B cell (primary cell): ENCODE results near the gene SLC20A1. TPM values are rescaled to one million over a fixed set of nuclear protein-coding genes. Genes with fewer than 3 reads are reported as not detected.

Experiments used
- ATAC-seq: fragments of 200-7000 bp; cut with Tn5 transposase; one replicate; pipeline ENCODE4 v1.10.0; 2021; ENCODE audit warnings: low read depth, mild to moderate bottlenecking, moderate number of reproducible peaks, moderate library complexity
- CTCF ChIA-PET: fragments of 350-600 bp; sonication (Branson Sonifier 250); formaldehyde crosslinking; loops from one replicate; lab custom pipeline; 2021; ENCODE audit warnings: antibody characterized with exemption, inconsistent platforms; lab: Charles Lee
- POLR2A ChIA-PET: fragments of 350-600 bp; sonication (Branson Sonifier 250); formaldehyde crosslinking; loops from one replicate; lab custom pipeline; 2021; ENCODE audit warnings: antibody characterized with exemption; lab: Charles Lee
- DNase-seq: peaks from one replicate; pipeline ENCODE4 v3.0.0; 2013
- H2AFZ ChIP-seq: 2 replicates; pipeline ENCODE4 v1.6.1; 2012; ENCODE audit warnings: mild to moderate bottlenecking, low read depth, low read length; ENCODE audit not compliant: insufficient read depth, poor library complexity, severe bottlenecking
- H3K27ac ChIP-seq, 2 donors: 1 replicate in 1 of 2; 2 replicates in 1 of 2; pipeline ENCODE4 v1.5.1; 2012 to 2013; ENCODE audit warnings: low read length in 2 of 2, mild to moderate bottlenecking in 2 of 2, moderate library complexity in 1 of 2
- H3K27me3 ChIP-seq, 4 experiments: fragments of 200-600 bp in 1 of 4; sonication (generic) in 1 of 4; replicated peaks in 1 of 4; 1 replicate in 2 of 4; 2 replicates in 2 of 4; pipeline versions ENCODE4 v1.6.1 to v1.7.0; 2013 to 2016; ENCODE audit warnings: low read length in 3 of 4, mild to moderate bottlenecking in 2 of 4, mixed read lengths in 1 of 4, moderate library complexity in 1 of 4; ENCODE audit not compliant: insufficient read depth in 4 of 4, control insufficient read depth in 3 of 4; ENCODE audit errors: control extremely low read depth in 1 of 4
- H3K36me3 ChIP-seq, 2 experiments: replicated peaks in 1 of 2; 1 replicate in 1 of 2; 2 replicates in 1 of 2; pipeline versions ENCODE4 v1.6.1 to v1.7.1; 2013; ENCODE audit warnings: low read length in 1 of 2; ENCODE audit not compliant: insufficient read depth in 2 of 2, control insufficient read depth in 1 of 2; ENCODE audit errors: control extremely low read depth in 1 of 2, extremely low read depth in 1 of 2
- H3K4me1 ChIP-seq, 2 donors: fragments of 200-600 bp in 1 of 2; sonication (generic) in 1 of 2; 1 replicate in 1 of 2; 2 replicates in 1 of 2; pipeline versions ENCODE4 v1.5.1 to v1.6.1; 2013 to 2017; ENCODE audit warnings: low read length in 2 of 2; ENCODE audit not compliant: control insufficient read depth in 2 of 2, insufficient read depth in 2 of 2
- H3K4me2 ChIP-seq: replicated peaks from 2 replicates; pipeline ENCODE3; 2012; ENCODE audit warnings: mild to moderate bottlenecking, low read depth, low read length; ENCODE audit not compliant: poor library complexity, severe bottlenecking
- H3K4me3 ChIP-seq, 5 experiments: fragments of 200-600 bp in 1 of 5; sonication (generic) in 1 of 5; 1 replicate in 3 of 5; 2 replicates in 2 of 5; pipeline versions ENCODE4 v1.5.1 to v1.7.0; 2011 to 2016; ENCODE audit warnings: low read length in 4 of 5, mild to moderate bottlenecking in 4 of 5, low read depth in 2 of 5, control low read depth in 1 of 5, moderate library complexity in 1 of 5; ENCODE audit not compliant: insufficient read depth in 1 of 5; ENCODE audit errors: control extremely low read depth in 1 of 5, extremely low read depth in 1 of 5
- H3K79me2 ChIP-seq: fragments of 200-600 bp; sonication (generic); one replicate; pipeline ENCODE4 v1.6.0; 2016; ENCODE audit warnings: low read length; ENCODE audit not compliant: control insufficient read depth, insufficient read depth
- H3K9ac ChIP-seq: fragments of 200-600 bp; sonication (generic); 2 replicates; pipeline ENCODE4 v1.6.1; 2017; ENCODE audit warnings: mild to moderate bottlenecking, low read length, moderate library complexity
- H3K9me3 ChIP-seq, 3 donors: one replicate each; pipeline versions ENCODE4 v1.6.1 to v1.7.1; 2013; ENCODE audit warnings: low read length in 2 of 3; ENCODE audit not compliant: control insufficient read depth in 2 of 3, insufficient read depth in 1 of 3; ENCODE audit errors: control extremely low read depth in 1 of 3
- H4K20me1 ChIP-seq: 2 replicates; pipeline ENCODE4 v1.6.0; 2012; ENCODE audit warnings: mild to moderate bottlenecking, low read length; ENCODE audit not compliant: insufficient read depth, control insufficient read depth, poor library complexity, severe bottlenecking
- H3K27ac Mint-ChIP-seq: one replicate; pipeline ENCODE4 v1.8.0; 2021; ENCODE audit warnings: mixed read lengths
- H3K27me3 Mint-ChIP-seq: one replicate; pipeline ENCODE4 v1.8.0; 2021; ENCODE audit warnings: mixed read lengths
- H3K4me1 Mint-ChIP-seq: one replicate; pipeline ENCODE4 v1.8.0; 2021; ENCODE audit warnings: mixed read lengths
- H3K4me3 Mint-ChIP-seq: one replicate; pipeline ENCODE4 v1.8.0; 2021; ENCODE audit warnings: mixed read lengths
- H3K9me3 Mint-ChIP-seq: one replicate; pipeline ENCODE4 v1.8.0; 2022; ENCODE audit warnings: mixed read lengths; ENCODE audit not compliant: insufficient read depth
- EZH2 ChIP-seq: IDR thresholded peaks from 2 replicates; pipeline ENCODE4 v1.6.1; 2012; ENCODE audit warnings: borderline replicate concordance, low read depth, mild to moderate bottlenecking, moderate library complexity, low read length; ENCODE audit not compliant: insufficient read depth, poor library complexity, severe bottlenecking
- WGBS: methylation state at CpG from one replicate; pipeline ENCODE4 v1.1.5; 2013; ENCODE audit warnings: missing lambda C conversion rate; ENCODE audit not compliant: insufficient coverage; 5-methylcytosine and 5-hydroxymethylcytosine counted together
- intact Hi-C: fragments of 100-400 bp; cut with micrococcal nuclease; formaldehyde crosslinking; loops from one replicate; pipeline ENCODE4 v1.10.0; 2022
- polyA plus RNA-seq: library from polyadenylated mRNA; depleted of rRNA; stranded (reverse); fragments of >200 nt; gene quantifications from 2 replicates; pipeline ENCODE4 v1.2.3, GENCODE V29; 2012
- total RNA-seq, 2 donors: library from RNA; stranded (reverse); fragments of 120-200 nt in 1 of 2; gene quantifications; 1 replicate in 1 of 2; 2 replicates in 1 of 2; pipeline versions ENCODE4 v1.2.3 to v1.2.4, GENCODE V29; 2013 to 2022
- TF ChIP-seq, protein P1 (sequence below): fragments of 200-600 bp; IDR thresholded peaks from one replicate; pipeline ENCODE4 v1.8.0; 2022; ENCODE audit warnings: antibody characterized with exemption, mild to moderate bottlenecking

The SLC20A1 gene
- total and polyA plus RNA-seq, 2 donors (not counting 1 experiment from before 2014, with no cell fraction given), result 16.1 to 54.9 TPM

DNA sequence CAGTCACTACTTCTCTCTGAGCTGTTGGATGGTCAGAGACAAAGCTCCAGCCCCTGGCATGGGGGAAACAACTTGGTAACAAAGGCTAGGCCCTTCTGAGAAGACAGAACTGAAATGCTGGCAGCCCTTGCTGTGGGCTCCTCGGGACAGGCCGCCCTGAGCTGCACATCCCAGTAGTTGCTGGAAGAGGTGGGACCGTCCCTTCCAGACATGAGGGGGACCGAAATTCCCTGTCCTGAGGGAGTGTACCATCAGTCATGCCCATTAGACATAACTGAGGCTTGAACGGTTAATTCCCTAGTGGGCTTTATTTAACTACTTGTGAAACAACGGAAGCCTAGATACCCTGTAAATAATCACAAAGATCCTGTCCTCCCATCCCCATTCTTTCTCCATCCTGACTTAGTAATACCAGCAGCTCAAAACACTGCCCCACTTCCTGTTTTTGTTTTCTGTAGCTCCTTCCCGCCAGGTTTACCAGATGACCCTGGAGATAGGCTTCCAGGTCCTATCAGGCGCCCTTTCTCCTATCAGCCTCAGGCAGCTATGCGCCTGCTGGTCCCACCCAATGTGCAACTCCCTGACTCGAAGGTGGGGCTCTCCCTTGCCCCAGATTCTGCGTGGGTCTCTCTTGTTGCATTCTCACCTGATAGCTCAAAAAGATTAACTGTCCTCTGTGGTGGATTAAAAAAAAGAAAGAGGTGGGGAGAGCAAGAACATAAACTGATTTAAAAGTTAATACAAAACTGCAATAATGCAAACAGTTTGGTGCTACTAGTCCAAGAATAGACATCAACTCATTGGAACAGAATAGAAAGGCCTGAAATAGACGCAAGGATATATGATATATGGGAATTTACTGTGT lies 38.0 kb downstream of the SLC20A1 start:
- intact Hi-C loops, result no loop called here

DNA sequence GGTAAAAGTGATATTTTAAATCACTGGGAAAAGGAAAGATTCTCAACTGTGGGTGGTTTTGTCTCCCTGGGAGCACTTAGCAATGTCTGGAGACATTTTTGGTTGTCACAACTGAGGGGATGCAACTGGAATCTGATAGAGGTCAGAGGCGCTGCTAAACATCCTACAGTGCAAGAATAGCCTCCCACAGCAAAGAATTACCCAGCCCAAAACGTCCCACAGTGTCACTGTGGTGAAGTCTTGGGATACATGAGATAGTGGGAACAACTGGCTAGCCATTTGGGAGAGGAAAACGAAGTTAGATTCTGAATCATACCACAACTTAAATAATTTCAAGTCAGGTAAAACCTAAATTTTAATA lies 38.7 kb downstream of the SLC20A1 start:
- Mint-ChIP-seq H3K4me3 (no peak overlapping the region), H3K9me3 (no peaks in the 10 kb centered on the region), H3K4me1 (peaks cover 13% of the 10 kb centered on the region), H3K27ac (no peak overlapping the region), H3K27me3 (no peaks in the 10 kb centered on the region)
- ChIA-PET CTCF (interaction anchor here (0.9 to 5.4 kb wide), 3 partner anchors 42 to 59 kb away, joined by 4 to 25 read pairs (median 22); no protein-coding TSS in a partner anchor), POLR2A (no interaction called here)
- WGBS, result no CpG with 5 or more reads among the region's 3 CpGs
- no peaks in the 10 kb centered on the region for H3K27me3 ChIP-seq
- no peaks in the 10 kb centered on the region for H3K9me3 ChIP-seq
- no peaks in the 10 kb centered on the region for H4K20me1 ChIP-seq
- no peak overlapping the region for H3K27ac ChIP-seq
- no peak overlapping the region for H3K4me2 ChIP-seq
- H3K4me3 ChIP-seq, result no peak overlapping the region
- intact Hi-C loops, result no loop called here
- H3K9ac ChIP-seq, result no peak overlapping the region
- no peaks in the 10 kb centered on the region for H3K79me2 ChIP-seq
- DNase-seq, result no peak
- no peaks in the 10 kb centered on the region for H3K36me3 ChIP-seq
- H3K4me1 ChIP-seq, result peaks cover 5 to 17% of the 10 kb centered on the region in 2 donors
- no peak overlapping the region for H2AFZ ChIP-seq
- ATAC-seq, result no peak
- TF ChIP-seq EZH2, result no peak
- TF ChIP-seq, protein P1, sequence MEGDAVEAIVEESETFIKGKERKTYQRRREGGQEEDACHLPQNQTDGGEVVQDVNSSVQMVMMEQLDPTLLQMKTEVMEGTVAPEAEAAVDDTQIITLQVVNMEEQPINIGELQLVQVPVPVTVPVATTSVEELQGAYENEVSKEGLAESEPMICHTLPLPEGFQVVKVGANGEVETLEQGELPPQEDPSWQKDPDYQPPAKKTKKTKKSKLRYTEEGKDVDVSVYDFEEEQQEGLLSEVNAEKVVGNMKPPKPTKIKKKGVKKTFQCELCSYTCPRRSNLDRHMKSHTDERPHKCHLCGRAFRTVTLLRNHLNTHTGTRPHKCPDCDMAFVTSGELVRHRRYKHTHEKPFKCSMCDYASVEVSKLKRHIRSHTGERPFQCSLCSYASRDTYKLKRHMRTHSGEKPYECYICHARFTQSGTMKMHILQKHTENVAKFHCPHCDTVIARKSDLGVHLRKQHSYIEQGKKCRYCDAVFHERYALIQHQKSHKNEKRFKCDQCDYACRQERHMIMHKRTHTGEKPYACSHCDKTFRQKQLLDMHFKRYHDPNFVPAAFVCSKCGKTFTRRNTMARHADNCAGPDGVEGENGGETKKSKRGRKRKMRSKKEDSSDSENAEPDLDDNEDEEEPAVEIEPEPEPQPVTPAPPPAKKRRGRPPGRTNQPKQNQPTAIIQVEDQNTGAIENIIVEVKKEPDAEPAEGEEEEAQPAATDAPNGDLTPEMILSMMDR, result no peak

More for the DNA sequence above, 38.0 kb downstream of the SLC20A1 start:
- H3K36me3 ChIP-seq, result no peaks in the 10 kb centered on the region
- H3K4me1 ChIP-seq, result peaks cover 5 to 17% of the 10 kb centered on the region in 2 donors
- H2AFZ ChIP-seq, result no peak overlapping the region
- Mint-ChIP-seq H3K27me3 (no peaks in the 10 kb centered on the region), H3K9me3 (no peaks in the 10 kb centered on the region), H3K4me1 (peaks cover 13% of the 10 kb centered on the region), H3K27ac (no peak overlapping the region), H3K4me3 (no peak overlapping the region)
- DNase-seq, result no peak
- H3K27ac ChIP-seq, result no peak overlapping the region
- no peaks in the 10 kb centered on the region for H3K27me3 ChIP-seq
- H4K20me1 ChIP-seq, result no peaks in the 10 kb centered on the region
- WGBS, result 93% methylated on average over 9 of the region's 12 CpGs
- POLR2A ChIA-PET, result no interaction called here
- no peak overlapping the region for H3K4me2 ChIP-seq
- H3K9ac ChIP-seq, result no peak overlapping the region
- no peak for TF ChIP-seq EZH2
- TF ChIP-seq, protein P1, result no peak
- H3K79me2 ChIP-seq, result no peaks in the 10 kb centered on the region
- ATAC-seq, result no peak
- H3K4me3 ChIP-seq, result no peak overlapping the region
- no peaks in the 10 kb centered on the region for H3K9me3 ChIP-seq
- CTCF ChIA-PET, result interaction anchor here (0.9 to 5.4 kb wide), 3 partner anchors 43 to 58 kb away, joined by 3 to 25 read pairs (median 4); no protein-coding TSS in a partner anchor
